GM19193 (cell line): Measurements from ENCODE around the gene ZNF397.
A peak's percentile ranks its signal among the peaks of the same experiment; 100 is the strongest.

ENCODE experiments used
- POLR2A ChIP-seq: IDR thresholded peaks from 4 replicates; pipeline ENCODE4 v1.6.1; 2011; ENCODE audit not compliant: insufficient read depth, insufficient read length; ENCODE audit errors: extremely low read depth

ZNF397 gene

DNA sequence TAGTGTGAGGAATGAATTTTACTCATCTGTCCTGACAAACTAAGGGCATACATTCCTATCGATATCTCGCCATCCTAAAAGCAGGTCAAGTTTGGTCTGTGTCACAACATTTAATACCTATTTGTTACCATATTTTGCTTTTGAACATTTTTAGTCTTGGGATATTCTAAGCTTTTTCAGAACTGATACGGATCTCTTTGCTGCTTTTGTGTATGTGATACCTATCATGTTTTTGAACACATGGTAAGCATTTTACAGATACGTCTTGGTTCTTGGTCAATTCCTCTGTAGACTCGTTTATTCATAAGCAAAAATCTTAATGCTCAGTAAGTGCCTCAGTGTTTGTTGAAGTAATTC is 592 bp downstream of the ZNF397 start:
- TF ChIP-seq POLR2A = no peak

DNA sequence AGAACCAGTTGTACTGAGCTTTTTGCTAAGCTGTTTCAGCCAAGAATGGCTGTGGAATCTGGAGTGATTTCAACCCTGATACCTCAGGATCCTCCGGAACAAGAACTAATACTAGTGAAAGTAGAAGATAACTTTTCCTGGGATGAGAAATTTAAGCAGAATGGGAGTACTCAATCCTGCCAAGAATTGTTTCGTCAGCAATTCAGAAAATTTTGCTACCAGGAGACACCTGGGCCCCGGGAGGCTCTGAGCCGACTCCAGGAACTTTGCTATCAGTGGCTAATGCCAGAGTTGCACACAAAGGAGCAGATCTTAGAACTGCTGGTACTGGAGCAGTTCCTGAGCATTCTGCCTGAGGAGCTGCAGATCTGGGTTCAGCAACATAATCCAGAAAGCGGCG is 1.6 kb downstream of the ZNF397 start:
- TF ChIP-seq POLR2A = no peak

DNA sequence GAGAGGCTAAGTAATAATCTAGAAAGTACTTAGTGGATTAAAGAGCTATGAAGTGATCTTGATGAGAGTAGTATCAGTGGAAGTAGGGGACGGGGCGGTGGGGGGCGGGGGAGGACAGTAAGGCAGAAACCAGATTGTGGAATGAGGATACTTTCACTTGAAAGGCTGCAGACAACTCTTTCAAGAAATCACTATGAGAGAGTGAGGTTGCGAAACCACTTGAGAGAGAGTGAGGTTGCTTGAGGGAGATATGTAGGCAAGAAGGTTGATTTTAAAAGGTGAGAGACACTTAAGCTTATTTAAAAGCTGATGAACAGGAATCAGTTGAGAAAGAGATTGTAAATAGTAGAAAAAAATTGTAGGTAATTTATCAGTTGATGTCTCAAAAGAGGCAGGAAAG is 3.8 kb downstream of the ZNF397 start:
- no peak for TF ChIP-seq POLR2A

DNA sequence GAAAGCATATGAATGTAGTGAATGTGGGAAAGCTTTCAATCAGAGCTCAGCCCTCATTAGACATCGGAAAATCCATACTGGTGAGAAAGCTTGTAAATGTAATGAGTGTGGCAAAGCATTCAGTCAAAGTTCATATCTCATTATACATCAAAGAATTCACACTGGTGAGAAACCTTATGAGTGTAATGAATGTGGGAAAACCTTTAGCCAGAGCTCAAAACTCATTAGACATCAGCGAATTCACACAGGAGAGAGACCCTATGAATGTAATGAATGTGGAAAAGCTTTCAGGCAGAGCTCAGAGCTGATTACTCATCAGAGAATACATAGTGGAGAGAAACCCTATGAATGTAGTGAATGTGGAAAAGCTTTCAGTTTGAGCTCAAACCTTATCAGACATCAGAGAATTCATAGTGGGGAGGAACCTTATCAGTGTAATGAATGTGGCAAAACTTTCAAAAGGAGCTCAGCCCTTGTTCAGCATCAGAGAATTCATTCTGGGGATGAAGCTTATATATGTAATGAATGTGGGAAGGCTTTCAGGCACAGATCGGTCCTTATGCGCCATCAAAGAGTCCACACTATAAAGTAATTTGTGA is 5.0 kb downstream of the ZNF397 start:
- no peak for TF ChIP-seq POLR2A

DNA sequence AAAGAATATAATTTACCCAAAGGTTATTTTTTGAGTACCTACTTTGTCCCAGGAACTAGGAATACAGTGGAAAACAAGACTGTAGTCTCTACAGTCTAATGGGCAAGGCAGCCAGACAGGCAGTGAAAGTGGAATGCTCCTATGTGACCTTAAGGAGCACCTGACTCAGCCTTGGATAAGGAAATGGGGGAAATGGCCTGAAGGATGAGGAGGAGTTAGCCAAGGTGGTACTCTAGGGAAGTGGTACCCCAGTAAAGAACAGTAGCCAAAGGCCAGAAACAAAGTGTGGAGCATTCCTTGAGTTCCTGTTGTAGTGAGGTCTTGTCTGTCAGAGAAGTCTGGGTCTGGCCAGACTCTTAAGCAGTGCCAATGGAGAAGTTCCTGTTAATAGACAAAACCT is 6.0 kb downstream of the ZNF397 start:
- TF ChIP-seq POLR2A = no peak

DNA sequence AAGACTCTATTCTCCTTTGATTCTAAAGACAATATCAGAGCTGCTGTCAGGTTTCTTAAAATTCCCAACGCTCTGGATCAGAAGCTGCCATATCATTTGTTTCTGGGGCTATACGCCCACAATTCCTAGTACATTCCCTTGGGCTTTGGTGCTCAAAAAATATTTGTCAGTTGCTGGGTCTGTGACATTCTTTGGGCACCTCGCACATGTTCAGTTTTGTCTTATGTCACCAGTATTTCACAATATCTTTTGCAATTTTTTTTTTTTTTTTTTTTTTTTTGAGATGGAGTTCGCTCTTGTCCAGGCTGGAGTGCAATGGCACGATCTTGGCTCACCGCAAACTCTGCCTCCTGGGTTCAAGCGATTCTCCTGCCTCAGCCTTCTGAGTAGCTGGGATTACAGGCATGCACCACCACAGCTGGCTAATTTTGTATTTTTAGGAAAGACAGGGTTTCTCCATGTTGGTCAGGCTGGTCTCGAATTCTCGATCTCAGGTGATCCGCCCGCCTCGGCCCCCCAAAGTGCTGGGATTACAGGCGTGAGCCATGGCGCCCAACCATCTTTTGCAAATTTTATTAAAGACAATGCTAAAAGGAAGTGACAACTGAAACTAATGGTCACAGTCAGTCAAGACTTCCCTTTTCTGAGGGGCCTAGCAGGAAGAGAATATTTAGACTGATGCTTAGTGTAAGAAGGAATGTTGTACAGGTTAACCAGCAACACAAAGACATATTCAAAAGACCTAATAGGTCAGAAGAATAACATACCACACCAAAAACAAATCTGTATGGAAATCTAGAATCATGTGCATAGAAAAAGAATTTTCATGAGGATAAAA is 6.8 kb downstream of the ZNF397 start:
- no peak for TF ChIP-seq POLR2A

DNA sequence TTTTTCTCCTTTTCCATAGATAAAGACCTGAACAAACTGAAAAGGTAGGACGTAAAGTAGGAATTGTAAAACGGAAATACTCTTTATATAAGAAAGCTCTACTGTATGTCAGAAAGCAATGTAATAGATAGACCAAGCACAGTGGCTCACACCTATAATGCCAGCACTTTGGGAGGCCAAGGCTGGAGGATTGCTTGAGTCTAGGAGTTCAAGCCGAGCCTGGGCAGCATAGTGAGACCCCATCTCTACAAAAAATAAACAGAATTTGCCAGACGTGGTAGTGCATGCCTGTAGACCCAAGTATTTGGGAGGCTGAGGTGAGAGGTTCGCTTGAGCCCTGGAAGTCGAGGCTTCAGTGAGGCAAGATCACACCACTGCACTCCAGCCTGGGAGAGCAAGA is 7.6 kb downstream of the ZNF397 start:
- TF ChIP-seq POLR2A = no peak

DNA sequence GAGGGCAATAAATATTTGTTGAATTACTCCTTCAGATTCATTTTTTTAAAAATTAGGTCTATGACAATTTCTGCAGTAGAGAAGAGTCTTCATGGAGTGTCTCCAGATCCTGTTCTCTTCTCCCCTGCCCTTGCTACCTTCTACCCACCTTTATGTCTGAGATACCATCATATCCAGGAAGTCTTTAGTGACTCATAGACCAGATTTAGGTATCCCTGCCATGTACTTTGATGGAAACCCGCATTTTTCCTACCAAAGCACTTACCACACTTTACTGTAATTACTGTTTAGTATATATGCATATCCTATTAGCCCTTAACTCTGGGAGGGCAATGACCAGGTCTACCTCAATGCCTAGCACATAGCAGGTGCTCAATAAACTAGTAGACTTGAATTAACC is 11.6 kb downstream of the ZNF397 start:
- TF ChIP-seq POLR2A = no peak

DNA sequence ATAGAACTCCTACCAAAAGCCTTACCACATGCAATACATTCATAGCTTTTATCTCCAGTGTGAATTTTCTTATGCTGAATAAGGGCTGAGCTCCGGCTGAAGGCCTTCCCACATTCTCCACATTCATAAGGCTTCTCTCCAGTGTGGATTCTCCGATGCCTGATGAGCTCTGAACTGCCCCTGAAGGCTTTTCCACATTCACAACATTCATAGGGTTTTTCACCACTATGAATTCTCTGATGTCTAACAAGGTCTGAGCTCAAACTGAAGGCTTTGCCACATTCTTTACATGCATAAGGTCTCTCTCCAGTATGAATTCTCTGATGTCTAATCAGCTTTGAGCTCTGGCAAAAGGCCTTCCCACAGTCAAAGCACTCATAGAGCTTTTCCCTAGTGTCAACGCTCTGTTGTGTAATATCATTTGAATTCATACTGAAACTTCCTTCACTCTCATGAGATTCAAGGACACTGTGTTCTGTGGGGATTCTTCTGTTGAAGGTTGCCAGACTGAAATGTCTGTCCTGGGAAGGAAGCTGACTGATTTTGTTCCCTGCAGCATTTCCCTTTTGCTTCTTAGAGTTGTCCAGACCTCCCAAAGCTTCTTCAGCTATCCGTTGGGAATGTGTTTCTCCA is 12.9 kb downstream of the ZNF397 start:
- no peak for TF ChIP-seq POLR2A

DNA sequence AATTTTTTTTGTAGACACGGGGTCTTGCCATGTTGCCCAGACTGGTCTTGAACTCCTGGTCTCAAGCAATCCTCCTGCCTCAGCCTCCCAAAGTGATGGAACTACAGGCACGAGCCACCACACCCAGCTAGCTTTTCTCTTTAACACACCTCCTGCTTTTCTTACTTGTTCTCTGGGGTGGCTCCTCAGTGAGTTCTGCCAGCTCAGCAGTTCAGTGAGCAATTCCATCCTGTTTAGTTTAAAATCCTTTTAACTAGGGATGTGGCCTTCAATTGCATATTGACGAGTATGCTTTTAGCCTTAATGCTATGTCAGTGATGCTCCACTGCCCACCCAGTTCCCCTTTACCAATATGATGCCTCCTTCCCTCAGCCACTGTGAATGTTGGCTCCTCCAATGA is 16.1 kb downstream of the ZNF397 start:
- TF ChIP-seq POLR2A = no peak

DNA sequence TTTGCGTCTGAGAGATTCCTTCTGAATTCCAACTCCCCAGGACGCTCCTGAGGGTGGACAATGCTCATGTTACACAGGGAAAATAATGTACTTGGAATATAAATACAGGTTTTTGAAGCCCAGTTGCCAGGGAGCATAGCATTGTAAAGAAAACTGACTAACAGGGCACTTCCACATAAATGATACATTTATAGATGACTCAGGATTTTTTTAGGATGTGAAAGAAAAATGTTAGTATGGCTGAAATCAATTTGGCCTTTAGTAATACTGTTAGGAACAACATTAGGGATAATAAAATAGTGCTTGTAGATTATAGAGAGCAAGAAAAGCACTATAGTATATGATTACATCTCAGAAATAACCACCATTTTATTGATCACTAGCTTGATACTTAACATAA is 23.6 kb downstream of the ZNF397 start:
- no peak for TF ChIP-seq POLR2A

DNA sequence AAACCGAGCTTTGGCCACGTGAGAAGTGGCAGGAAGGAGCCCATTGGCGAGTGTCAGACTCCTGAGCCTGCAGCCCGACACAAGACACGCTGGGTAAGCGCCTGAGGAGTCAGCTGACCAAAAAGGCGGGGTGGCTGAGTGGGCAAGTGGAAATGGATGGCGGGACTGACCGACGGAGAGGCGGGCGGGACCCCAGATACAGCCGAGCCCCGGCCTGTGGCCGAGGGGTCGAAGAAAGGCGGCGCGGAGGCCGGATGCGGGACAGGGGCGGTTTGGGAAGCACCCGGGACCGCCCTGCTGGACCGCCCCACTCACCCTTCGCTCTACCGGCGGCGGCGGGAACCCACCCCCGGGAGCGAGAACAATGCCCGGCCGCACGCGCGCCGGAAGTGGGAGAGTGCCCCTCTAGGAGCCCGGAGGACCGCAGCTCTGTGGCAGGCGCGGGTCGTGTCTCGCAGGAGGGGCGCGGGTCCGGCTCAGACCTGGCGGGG is 26.4 kb downstream of the ZNF397 start:
- peak; percentile 20 for TF ChIP-seq POLR2A

DNA sequence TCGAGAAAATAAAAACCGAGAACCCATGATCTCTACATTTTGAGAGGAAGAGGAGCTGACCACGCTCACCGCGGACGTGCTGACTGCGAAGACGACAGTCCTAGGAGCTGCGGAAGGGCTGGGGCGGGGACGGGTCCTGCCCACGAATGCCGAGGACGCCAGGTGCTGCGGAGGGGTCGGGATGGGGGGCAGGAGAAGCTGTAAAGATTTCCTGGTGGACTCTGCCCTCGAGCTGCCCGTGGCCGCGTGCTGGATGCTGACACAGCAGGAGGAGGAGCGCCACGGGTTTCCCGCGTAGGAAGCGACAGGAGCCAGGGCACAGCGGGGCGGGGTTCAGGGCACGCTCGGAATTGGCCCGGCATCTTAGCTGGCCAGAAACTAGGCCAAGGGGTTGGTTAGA is 27.0 kb downstream of the ZNF397 start:
- TF ChIP-seq POLR2A = no peak

DNA sequence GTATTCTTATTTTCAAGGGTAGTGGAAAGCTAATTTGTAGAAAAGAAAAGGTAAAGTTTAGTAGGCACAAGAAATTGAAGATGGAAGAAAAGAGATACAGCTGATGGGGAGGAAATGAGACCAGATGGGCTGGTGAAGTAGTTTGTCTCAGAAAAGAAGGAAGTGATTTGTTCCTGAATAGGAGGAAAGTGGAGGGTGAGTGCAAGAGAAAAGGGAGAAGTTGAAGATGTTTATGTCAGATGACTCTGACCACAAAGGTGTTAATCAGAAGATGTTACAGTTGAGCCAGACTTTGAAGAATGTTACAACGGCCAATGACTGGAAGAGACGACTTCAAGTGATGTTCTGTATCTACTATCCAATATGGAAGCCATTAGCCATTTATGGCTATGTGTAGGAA is 28.0 kb downstream of the ZNF397 start:
- TF ChIP-seq POLR2A = no peak

DNA sequence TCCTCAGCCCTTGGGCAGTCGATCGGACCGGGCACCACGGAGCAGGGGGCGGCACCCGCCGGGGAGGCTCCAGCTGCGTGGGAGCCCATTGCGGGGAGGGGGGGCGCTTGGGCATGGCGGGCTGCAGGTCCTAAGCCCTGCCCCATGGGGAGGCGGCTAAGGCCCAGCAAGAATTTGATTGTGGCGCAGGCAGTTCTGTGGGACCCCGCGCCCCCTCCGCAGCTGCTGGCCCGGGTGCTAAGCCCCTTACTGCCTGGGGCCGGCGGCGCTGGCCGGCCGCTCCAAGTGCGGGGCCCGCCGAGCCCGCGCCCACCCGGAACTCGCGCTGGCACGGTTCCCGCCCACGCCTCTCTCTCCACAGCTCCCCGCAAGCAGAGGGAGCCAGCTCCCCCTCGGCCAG is 30.8 kb downstream of the ZNF397 start:
- no peak for TF ChIP-seq POLR2A

DNA sequence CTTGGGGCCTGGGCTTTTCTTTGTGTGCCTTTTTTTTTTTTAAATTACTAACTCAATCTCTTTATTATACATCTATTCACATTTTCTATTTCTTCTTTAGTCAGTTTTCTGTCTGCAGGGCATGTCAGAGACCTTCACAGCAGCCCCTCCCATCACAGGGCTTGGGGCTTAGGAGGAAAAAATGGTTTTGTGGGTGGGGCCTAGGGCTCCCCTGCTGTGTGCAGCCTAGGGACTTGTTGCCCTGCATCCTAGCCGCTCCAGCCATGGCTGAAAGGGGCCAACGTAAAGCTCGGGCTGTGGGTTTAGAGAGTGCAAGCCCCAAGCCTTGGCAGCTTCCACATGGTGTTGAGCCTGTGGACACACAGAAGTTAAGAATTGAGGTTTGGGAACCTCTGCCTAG is 35.4 kb downstream of the ZNF397 start:
- no peak for TF ChIP-seq POLR2A
